SK-N-SH (cell line): Measurements from ENCODE around the gene ELAVL4. TPM values are rescaled to one million over a fixed set of nuclear protein-coding genes. Genes with fewer than 3 reads are reported as not detected.

Source experiments
- CTCF ChIA-PET: fragments of 300-600, 350-600 bp; formaldehyde crosslinking; extraction: SDS; loops from one replicate; lab custom pipeline; 2021; lab: Yijun Ruan, JAX
- POLR2A ChIA-PET: fragments of 350-600 bp; sonication (Branson Sonifier 250); formaldehyde crosslinking; extraction: SDS; loops from one replicate; lab custom pipeline; 2020; ENCODE audit warnings: antibody characterized with exemption, inconsistent platforms; lab: Yijun Ruan, JAX
- DNase-seq: peaks from one replicate; pipeline ENCODE4 v3.0.0; 2012
- H2AFZ ChIP-seq: fragments of 200-600 bp; sonication (generic); 2 replicates; pipeline ENCODE4 v1.8.1; 2016; ENCODE audit warnings: antibody characterized with exemption, mild to moderate bottlenecking, low read depth
- H3F3A ChIP-seq: fragments of 200-600 bp; sonication (generic); replicated peaks from 2 replicates; pipeline ENCODE3; 2016; ENCODE audit warnings: antibody characterized with exemption, mild to moderate bottlenecking; ENCODE audit not compliant: insufficient read depth
- H3K27ac ChIP-seq, 2 experiments: fragments of 200-500 bp in 1 of 2; fragments of 200-600 bp in 1 of 2; sonication (Bioruptor generic) in 1 of 2; sonication (generic), shearing (Covaris generic) in 1 of 2; 2 replicates each; pipeline versions ENCODE4 v1.5.1 to v1.6.1; 2014 to 2016; ENCODE audit warnings: low read depth in 2 of 2, inconsistent platforms in 1 of 2, low read length in 1 of 2, mild to moderate bottlenecking in 1 of 2, mixed read lengths in 1 of 2
- H3K27me3 ChIP-seq: fragments of 200-600 bp; sonication (generic), shearing (Covaris generic); 2 replicates; pipeline ENCODE4 v1.6.1; 2016; ENCODE audit warnings: mixed run types; ENCODE audit not compliant: insufficient read depth
- H3K36me3 ChIP-seq, 2 experiments: fragments of 200-500 bp in 1 of 2; fragments of 200-600 bp in 1 of 2; sonication (Bioruptor generic) in 1 of 2; sonication (generic) in 1 of 2; replicated peaks in 1 of 2; 2 replicates each; pipeline versions ENCODE3 to v1.5.1; 2014 to 2016; ENCODE audit warnings: low read length in 1 of 2, mild to moderate bottlenecking in 1 of 2; ENCODE audit not compliant: insufficient read depth in 2 of 2, control insufficient read depth in 1 of 2
- H3K4me1 ChIP-seq, 2 experiments: fragments of 200-500 bp in 1 of 2; fragments of 200-600 bp in 1 of 2; sonication (Bioruptor generic) in 1 of 2; sonication (generic), shearing (Covaris generic) in 1 of 2; 2 replicates each; pipeline versions ENCODE4 v1.5.1 to v1.6.1; 2014 to 2016; ENCODE audit warnings: low read depth in 1 of 2, low read length in 1 of 2, mixed run types in 1 of 2; ENCODE audit not compliant: insufficient read depth in 2 of 2, control insufficient read depth in 1 of 2
- H3K4me2 ChIP-seq: fragments of 200-600 bp; sonication (generic), shearing (Covaris generic); 2 replicates; pipeline ENCODE4 v1.6.1; 2017; ENCODE audit warnings: mixed run types
- H3K4me3 ChIP-seq, 2 experiments: fragments of 200-500 bp in 1 of 2; fragments of 200-600 bp in 1 of 2; sonication (Bioruptor generic) in 1 of 2; sonication (generic), shearing (Covaris generic) in 1 of 2; 2 replicates each; pipeline versions ENCODE4 v1.5.1 to v1.8.1; 2014 to 2016; ENCODE audit warnings: low read depth in 2 of 2, inconsistent platforms in 1 of 2, low read length in 1 of 2, mild to moderate bottlenecking in 1 of 2, mixed read lengths in 1 of 2, moderate library complexity in 1 of 2
- H3K79me2 ChIP-seq: fragments of 200-600 bp; sonication (generic); 2 replicates; pipeline ENCODE4 v1.8.1; 2017; ENCODE audit warnings: mild to moderate bottlenecking; ENCODE audit not compliant: insufficient read depth
- H3K9ac ChIP-seq: fragments of 200-600 bp; sonication (generic); 2 replicates; pipeline ENCODE4 v1.6.1; 2017; ENCODE audit warnings: mixed run types
- H3K9me2 ChIP-seq: fragments of 200-600 bp; sonication (generic); 2 replicates; pipeline ENCODE4 v1.6.1; 2017; ENCODE audit warnings: mixed run types
- H3K9me3 ChIP-seq: fragments of 200-600 bp; sonication (generic); 2 replicates; pipeline ENCODE4 v1.6.1; 2017; ENCODE audit warnings: mixed run types, mild to moderate bottlenecking, moderate library complexity
- H4K20me1 ChIP-seq: fragments of 200-600 bp; sonication (generic); 2 replicates; pipeline ENCODE4 v1.6.1; 2017; ENCODE audit warnings: mild to moderate bottlenecking, mixed run types; ENCODE audit not compliant: insufficient read depth
- ELF1 ChIP-seq: IDR thresholded peaks from 2 replicates; pipeline ENCODE4 v1.4.0; 2012
- EP300 ChIP-seq, 2 experiments: IDR thresholded peaks; 2 replicates each; pipeline versions ENCODE4 v1.4.0 to v1.6.1; 2012; ENCODE audit warnings: borderline replicate concordance in 1 of 2, low read depth in 1 of 2, low read length in 1 of 2
- FOSL2 ChIP-seq: IDR thresholded peaks from 2 replicates; pipeline ENCODE4 v1.4.0; 2012; ENCODE audit warnings: low read depth, mild to moderate bottlenecking, moderate library complexity, borderline replicate concordance
- FOXM1 ChIP-seq: IDR thresholded peaks from 2 replicates; pipeline ENCODE4 v1.4.0; 2012; ENCODE audit warnings: low read depth, mild to moderate bottlenecking
- GATA2 ChIP-seq: sonication (generic); formaldehyde crosslinking; IDR thresholded peaks from 2 replicates; pipeline ENCODE4 v1.5.0; 2020; ENCODE audit warnings: mild to moderate bottlenecking, missing genetic modification reagents
- JUND ChIP-seq: IDR thresholded peaks from 2 replicates; pipeline ENCODE4 v1.4.0; 2012
- MEF2A ChIP-seq: IDR thresholded peaks from 2 replicates; pipeline ENCODE4 v1.4.0; 2012; ENCODE audit warnings: low read depth, borderline replicate concordance
- MXI1 ChIP-seq: IDR thresholded peaks from 2 replicates; pipeline ENCODE4 v1.6.1; 2012; ENCODE audit warnings: mild to moderate bottlenecking, low read depth, low read length, improper control_type of control experiment
- PBX3 ChIP-seq: IDR thresholded peaks from 2 replicates; pipeline ENCODE4; 2012
- POLR2AphosphoS5 ChIP-seq: IDR thresholded peaks from 2 replicates; pipeline ENCODE4 v1.6.1; 2012; ENCODE audit warnings: low read depth, low read length
- RAD21 ChIP-seq: IDR thresholded peaks from 2 replicates; pipeline ENCODE4 v1.6.1; 2012; ENCODE audit warnings: mild to moderate bottlenecking, low read length
- SIN3A ChIP-seq: IDR thresholded peaks from 2 replicates; pipeline ENCODE4 v1.6.1; 2012; ENCODE audit warnings: low read depth, mild to moderate bottlenecking, low read length, moderate library complexity, borderline replicate concordance
- SMC3 ChIP-seq: IDR thresholded peaks from 2 replicates; pipeline ENCODE4 v1.6.1; 2012; ENCODE audit warnings: low read depth, low read length, improper control_type of control experiment
- TAF1 ChIP-seq: IDR thresholded peaks from 2 replicates; pipeline ENCODE4 v1.6.1; 2012; ENCODE audit warnings: low read depth, mild to moderate bottlenecking, low read length, moderate library complexity, borderline replicate concordance
- TCF12 ChIP-seq: IDR thresholded peaks from 2 replicates; pipeline ENCODE4 v1.4.0; 2012
- WGBS: methylation state at CpG from one replicate; pipeline ENCODE4 v1.1.6; 2017; ENCODE audit warnings: low lambda C conversion rate; 5-methylcytosine and 5-hydroxymethylcytosine counted together
- polyA plus RNA-seq, 3 experiments: library from polyadenylated mRNA; depleted of rRNA; stranded (reverse); fragments of >200 nt; gene quantifications; 2 replicates each; pipeline ENCODE4 v1.2.3, GENCODE V29; 2012
- TF ChIP-seq, protein P1 (sequence below): IDR thresholded peaks from 2 replicates; pipeline ENCODE4 v1.4.0; 2012; ENCODE audit warnings: low read depth, borderline replicate concordance
- TF ChIP-seq, protein P2 (sequence below): fragments of 150-350 bp; IDR thresholded peaks from 2 replicates; pipeline ENCODE4 v1.6.1; 2017; ENCODE audit warnings: antibody characterized with exemption, low read length, low read depth, borderline replicate concordance

The ELAVL4 gene
- polyA plus RNA-seq, 1 of the 3 experiments (the other 2 are of a cell fraction) = 2.7 TPM

GRCh38 chr1:50181027-50181663, 72.4 kb downstream of the ELAVL4 start:
- no peaks in the 10 kb centered on the region for H3F3A ChIP-seq
- WGBS = 48% methylated on average over 3 of the region's 3 CpGs
- no peaks in the 10 kb centered on the region for H3K9me3 ChIP-seq
- peaks cover 0 to 15% of the 10 kb centered on the region in 2 experiments for H3K36me3 ChIP-seq
- no peak for TF ChIP-seq TCF12
- TF ChIP-seq JUND = no peak
- no peak for TF ChIP-seq ELF1
- no peak for TF ChIP-seq MEF2A
- TF ChIP-seq PBX3 = no peak
- TF ChIP-seq, protein P1, sequence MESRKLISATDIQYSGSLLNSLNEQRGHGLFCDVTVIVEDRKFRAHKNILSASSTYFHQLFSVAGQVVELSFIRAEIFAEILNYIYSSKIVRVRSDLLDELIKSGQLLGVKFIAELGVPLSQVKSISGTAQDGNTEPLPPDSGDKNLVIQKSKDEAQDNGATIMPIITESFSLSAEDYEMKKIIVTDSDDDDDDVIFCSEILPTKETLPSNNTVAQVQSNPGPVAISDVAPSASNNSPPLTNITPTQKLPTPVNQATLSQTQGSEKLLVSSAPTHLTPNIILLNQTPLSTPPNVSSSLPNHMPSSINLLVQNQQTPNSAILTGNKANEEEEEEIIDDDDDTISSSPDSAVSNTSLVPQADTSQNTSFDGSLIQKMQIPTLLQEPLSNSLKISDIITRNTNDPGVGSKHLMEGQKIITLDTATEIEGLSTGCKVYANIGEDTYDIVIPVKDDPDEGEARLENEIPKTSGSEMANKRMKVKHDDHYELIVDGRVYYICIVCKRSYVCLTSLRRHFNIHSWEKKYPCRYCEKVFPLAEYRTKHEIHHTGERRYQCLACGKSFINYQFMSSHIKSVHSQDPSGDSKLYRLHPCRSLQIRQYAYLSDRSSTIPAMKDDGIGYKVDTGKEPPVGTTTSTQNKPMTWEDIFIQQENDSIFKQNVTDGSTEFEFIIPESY = no peak
- no peak for TF ChIP-seq TAF1
- TF ChIP-seq RAD21 = no peak
- TF ChIP-seq SMC3 = no peak
- no peak for TF ChIP-seq FOSL2
- no peak for TF ChIP-seq GATA2 (CRISPR knock-in tag)
- TF ChIP-seq MXI1 = no peak
- no peak for TF ChIP-seq POLR2AphosphoS5
- TF ChIP-seq FOXM1 = no peak
- no peak for TF ChIP-seq SIN3A
- TF ChIP-seq, protein P2, sequence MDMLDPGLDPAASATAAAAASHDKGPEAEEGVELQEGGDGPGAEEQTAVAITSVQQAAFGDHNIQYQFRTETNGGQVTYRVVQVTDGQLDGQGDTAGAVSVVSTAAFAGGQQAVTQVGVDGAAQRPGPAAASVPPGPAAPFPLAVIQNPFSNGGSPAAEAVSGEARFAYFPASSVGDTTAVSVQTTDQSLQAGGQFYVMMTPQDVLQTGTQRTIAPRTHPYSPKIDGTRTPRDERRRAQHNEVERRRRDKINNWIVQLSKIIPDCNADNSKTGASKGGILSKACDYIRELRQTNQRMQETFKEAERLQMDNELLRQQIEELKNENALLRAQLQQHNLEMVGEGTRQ = no peak
- TF ChIP-seq EP300 (IDR thresholded peaks at IDR 0.05; ENCODE audit: borderline replicate concordance in 1 of 2, low read depth in 1 of 2, low read length in 1 of 2) = no peak
- no peak overlapping the region for H2AFZ ChIP-seq
- H3K4me1 ChIP-seq = peaks cover 0 to 42% of the 10 kb centered on the region in 2 experiments; a peak in 2 of 4 replicates
- H4K20me1 ChIP-seq = no peaks in the 10 kb centered on the region
- no peak overlapping the region for H3K4me2 ChIP-seq
- H3K27me3 ChIP-seq = no peaks in the 10 kb centered on the region
- no peaks in the 10 kb centered on the region for H3K9me2 ChIP-seq
- no peaks in the 10 kb centered on the region for H3K79me2 ChIP-seq
- H3K27ac ChIP-seq = peak overlapping the region in 1 of 2 experiments; percentile 1; a peak in 1 of 4 replicates
- no peak overlapping the region for H3K9ac ChIP-seq
- POLR2A ChIA-PET = no interaction called here
- CTCF ChIA-PET = interaction anchor here (0.7 to 1.5 kb wide), 5 partner anchors 7 to 167 kb away, joined by 3 to 4 read pairs (median 4); no protein-coding TSS in a partner anchor
- DNase-seq = no peak
- no peak overlapping the region for H3K4me3 ChIP-seq
